GM18498 (cell line): ENCODE data around the gene ADAMTS17.

Source experiments
- ATAC-seq: cut with Tn5 transposase; IDR thresholded peaks from one replicate; pipeline ENCODE4 v1.9.1; 2021; ENCODE audit warnings: mild to moderate bottlenecking, moderate library complexity; ENCODE audit not compliant: unreplicated experiment

ADAMTS17 gene

DNA sequence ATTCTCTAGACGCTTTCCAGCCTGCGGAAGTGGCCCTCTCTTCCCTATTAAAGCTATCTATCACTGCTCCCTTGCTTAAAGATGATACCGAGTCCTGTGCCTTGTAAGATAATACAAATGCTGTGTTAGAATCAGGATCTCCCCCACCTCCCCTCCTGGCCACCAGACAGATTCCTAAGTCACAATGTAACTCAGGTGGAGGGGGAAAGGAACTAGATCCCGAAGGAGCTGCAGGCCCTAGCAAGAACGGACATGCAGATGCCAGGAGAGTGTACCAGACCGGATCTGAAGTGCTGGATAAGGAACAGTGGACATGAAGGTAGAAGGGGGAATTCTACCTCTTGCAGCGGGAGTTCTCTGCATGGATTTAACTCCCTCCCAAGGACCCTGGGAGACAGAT, 377.8 kb downstream of the ADAMTS17 start:
- ATAC-seq, result no peak

DNA sequence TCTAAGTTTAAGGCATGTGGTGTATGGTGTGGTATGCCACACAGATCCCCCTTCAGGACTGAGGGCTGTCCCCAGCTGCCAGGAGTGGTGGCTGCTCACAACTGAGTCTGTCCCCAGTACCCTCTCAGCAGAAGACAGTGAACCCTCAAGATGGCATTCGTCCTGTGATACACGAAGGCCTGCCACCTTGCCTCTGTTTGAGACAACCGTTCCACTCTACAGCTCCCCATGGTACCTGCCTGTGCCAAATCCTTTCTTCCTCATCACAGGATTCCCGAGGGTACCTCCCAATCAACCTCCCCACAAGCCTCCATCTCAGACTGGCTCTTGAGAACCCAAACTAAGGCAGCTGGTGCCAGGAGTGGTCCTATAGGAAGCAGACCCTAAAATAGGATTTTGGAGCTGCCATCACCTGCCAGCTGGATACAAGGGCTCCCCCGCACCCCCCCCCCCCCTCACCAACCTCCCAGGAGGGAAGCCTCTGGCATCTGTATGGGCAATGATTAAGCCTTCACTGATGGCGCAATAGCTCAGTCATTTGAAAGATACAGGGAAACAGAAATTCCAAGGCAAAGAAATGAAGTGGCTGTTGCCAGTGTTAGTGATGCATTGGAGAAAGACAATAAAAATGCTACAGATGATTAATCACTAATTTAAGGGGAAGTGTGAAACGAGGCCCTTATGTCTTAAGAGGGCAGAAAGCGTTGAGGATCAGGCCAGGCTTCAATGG, 378.5 kb downstream of the ADAMTS17 start:
- no peak for ATAC-seq

DNA sequence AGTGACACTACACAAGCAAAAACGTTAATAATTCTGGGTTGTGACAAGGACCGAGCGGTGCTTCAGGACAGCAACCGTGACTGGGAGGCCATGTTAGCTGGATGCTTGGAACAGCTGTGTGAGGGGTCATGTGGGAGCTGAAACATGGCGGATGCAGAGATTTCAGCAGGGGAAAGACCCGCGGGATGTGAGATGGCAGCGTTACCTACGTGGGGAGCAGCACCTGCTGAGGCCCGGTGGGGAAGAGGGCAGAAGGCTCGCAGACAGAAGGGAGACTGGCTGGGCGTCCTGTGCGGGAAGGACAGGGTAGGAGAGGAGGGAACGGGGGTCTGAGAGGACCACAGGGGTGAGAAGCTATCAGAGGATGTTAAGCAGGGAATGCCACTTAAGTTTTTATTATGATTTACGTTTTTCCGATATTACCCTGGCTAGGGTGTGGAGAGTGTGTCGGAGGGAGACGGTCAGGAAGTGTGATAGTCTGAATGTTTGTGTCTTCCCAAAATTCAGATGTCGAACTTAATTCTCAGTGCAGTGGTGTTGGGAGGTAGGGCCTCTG, 379.7 kb downstream of the ADAMTS17 start:
- ATAC-seq, result no peak

DNA sequence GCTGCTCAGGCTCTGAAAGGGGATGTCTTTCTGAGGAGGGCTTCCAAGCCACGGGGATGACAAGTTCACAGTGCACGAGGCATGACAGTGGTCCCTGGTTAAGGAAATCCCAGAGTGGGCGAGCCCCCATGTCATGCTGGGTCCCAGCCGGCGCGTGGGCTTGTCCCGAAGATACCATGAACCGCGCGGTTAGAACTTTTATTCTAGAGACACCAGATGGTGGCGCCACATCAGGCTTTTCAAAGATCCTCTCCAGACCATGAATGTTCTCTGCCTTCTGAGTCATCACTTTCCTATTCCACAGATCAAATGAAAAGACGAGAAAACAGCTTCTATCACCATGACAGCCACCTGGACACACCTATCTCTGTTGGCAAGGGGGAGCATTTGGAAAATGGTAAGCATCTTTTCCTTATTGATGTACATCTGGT, 380.7 kb downstream of the ADAMTS17 start:
- ATAC-seq, result no peak

DNA sequence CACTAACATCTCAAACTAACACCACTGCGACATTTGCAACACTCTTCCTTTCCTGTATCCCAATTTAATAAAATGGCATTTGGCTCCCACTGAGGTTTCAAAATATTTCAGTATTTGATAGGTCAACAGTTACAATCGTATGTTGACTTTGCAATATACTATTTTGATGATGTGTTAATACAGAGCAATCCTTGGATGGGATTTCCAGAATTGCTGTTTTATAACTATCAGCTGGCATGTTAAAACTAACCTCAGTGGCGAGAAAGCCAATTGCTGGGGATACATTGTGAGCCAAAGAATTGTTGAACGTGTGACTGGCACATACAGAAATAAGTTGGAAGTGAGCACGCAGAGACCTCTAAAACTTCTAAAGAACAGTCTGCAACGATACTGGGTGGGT, 382.4 kb downstream of the ADAMTS17 start:
- no peak for ATAC-seq

DNA sequence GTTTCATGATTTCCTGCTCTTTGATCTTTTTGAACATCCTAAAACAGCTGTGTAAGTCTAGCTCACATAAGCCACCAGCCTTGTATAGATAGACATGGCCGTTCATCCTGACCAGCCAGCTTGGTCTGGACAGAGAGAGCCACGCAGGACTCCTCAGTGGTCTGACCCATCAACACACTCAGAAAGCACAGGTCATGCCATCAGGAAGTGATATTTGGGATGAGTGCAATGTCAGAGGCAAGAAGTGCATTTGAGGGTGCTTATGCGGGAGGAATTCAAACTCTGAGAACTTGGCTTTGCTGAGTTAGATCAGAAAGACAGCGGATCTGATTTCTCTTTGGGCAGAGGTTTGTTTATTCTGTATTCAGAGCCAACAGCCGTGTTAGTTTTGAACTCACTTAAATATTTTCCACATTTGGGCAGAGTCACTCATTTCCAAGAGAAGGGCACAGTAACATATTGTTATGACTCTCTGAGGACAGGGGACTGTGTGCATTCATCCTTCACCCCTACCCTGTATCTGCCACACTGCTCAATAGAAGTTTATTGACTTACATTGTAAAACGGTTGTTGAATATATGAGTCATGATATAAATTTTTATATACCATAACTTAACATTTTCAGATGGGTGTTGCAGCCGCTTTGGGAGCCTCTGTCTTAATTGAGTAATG, 383.2 kb downstream of the ADAMTS17 start:
- no peak for ATAC-seq

DNA sequence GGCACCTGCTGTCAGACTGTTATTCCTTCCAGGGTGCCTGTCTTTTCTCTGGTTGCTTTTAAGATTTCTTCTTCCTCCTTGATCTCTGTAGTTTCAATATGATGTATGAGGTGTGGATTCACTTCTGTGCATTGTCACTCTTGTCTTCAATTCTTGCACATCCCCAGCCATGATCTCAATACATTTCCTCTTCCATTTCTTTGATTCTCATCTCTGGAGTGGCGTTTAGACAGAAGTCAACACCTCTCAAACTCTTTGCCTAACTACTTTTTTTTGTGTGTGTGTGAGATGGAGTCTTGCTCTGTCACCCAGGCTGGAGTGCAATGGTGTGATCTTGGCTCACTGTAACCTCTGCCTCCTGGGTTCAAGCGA, 384.1 kb downstream of the ADAMTS17 start:
- no peak for ATAC-seq

DNA sequence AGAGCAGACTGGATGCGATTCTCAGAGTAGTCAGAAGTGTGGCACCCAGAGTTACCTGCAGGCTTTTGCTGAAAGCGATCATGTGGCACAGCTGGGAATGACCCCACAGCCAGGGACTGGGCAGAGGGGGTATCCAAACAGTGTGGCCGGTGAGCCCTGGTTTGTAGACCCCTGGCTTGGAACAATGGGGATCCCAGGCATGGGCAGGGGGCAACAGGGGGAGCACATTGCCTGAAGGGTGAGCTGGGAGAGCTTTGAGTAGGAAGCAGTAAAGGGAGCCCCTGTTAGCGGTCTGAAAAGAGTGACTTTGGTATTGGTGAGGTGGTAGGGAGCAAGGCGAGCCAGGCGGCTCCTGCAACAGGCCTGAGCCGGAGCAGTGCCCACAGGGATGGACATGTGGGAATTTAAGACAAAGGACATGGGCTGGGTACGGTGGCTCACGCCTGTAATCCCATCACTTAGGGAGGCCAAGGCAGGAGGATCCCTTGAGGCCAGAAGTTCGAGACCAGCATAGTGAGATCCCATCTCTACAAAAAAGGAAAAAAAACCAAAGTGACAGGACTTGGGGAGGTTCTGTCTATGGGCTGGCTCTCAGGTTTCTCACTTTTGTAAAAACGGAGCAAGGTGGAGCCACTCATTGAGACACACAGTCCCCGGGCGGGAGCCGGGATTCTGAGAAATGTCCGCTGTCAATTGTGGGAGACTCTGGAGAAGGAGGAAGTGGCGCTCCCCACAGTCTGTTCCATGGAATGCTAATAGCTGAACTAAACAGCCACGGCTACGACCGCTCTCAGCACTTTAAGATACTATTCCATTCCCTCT, 384.7 kb downstream of the ADAMTS17 start:
- ATAC-seq, result no peak

DNA sequence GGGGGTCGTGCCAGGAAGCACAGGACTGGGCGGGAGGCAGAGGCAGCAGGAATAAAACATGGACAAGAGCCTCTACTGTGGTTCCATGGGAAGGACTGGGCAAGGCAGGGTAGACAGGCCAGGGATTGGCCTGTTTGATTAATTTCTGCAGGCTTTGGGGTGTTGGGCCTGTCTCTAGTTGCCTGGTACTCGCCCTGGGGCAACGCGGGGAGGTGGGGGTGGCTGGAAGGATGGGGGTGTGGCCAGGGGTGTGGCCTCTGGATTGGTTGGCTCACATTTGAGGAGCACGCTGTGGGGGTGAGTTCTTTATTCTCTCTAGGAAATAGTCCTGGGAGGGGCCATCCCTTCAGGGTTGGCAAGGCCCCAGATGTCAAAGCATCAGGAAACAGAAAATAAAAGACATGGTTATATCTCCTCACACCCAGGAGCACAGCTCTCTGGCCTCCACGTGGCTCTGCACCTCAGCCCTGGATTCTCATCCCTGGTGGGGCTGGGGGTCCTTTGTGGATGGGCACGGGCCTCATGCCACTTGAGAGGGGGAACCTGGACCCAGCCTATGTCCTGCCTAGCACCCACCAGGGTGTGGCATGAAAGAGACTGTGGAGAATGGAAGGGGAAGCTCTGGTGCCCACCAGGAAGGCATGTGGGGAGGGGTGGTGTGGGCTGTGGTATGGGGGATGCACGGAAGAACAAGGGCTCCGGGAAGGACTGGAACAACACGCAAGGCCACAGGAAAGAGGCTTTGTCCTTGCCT, 385.6 kb downstream of the ADAMTS17 start:
- ATAC-seq, result no peak

DNA sequence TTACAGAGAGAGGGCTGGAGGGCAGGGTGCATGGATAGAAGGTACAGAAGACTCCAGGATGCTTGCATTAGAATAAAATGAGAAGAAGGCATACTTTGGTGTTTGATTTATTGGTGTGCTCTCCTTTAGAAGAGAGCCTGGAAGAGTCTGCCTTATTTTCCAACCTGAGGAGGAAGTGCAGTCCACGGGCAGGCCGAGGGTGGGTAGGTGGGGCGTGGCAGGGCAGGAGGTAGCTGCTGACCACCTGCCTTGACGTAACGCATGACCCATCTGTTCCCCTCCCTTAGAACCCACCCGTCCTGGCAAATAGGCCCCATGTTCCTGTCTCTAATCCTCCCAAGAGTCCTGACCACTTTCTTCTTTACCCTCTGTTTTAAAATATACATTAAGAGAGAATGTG, 386.2 kb downstream of the ADAMTS17 start:
- ATAC-seq, result no peak

DNA sequence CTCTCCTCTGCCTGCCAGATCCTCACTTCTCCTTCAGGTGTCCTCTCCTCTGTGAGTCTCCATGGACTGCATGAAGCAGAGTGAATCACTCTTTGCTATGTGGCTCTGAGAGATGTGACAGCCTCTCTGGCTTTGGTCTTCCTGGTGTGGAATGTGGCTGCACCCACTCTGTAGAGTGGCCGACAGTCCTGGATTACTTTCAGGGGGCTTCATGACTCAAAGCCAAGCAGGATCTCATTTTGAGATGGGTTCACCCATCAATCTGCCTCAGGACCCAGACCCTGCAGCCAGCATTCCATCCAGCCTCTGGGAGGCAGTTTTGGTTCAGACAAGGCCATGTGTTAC, 386.6 kb downstream of the ADAMTS17 start:
- ATAC-seq, result no peak

DNA sequence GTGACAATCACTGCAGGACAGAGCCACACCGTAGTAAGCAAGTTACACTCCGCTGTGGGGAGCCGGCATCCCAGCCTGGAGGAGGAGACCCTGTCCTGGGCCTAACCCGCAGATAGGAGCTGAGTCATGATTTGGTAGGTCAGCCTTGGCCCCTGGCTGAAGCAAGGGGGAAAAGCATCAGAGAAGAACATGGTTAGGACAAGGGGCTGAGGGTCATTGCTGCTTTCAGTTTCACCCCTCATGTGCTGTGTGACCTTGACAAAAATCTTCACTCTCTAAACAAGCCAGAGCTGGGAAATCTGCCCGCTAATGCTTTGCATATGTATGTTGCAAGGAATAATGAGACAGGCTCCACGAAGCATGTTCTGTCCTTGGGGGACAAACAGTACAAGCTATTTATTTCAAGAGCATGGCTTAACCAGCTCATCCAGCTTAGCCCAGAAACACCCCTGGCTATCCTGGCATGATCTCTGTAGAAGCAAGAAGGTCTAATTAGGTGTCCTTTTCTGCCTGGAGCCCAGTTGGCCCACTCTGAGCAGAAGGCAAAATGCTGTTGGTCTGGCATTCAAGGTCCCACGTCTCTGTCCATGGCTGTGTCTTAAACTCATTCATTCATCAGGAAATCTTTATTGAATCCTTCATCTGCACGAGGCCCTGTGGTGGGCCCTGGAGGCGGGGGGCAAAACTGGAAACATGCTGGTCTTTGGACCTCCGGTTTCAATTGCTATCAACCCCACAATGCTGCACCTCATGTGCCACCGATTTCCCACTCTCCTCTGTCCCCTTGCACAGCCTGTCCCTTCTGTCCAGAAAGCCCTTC, 387.2 kb downstream of the ADAMTS17 start:
- ATAC-seq, result no peak

DNA sequence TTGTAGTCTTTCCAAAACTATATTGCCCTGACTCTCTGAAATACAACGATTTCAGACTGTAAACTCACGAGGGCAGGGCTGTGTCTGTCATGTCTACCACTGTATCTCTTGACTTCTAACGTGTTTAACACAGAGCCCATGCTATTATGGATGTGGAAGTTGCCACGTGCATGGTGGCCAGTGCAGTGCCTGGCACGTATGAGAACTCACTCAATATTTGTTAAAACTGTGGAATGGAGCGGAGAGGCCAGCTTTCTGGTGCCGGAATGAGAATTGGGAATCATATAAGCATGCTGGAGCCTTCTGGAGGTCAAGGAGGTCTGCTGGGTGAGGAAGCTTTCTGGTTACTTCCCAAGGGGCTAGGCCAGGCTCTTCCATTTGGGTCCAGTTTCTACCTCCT, 387.9 kb downstream of the ADAMTS17 start:
- no peak for ATAC-seq

DNA sequence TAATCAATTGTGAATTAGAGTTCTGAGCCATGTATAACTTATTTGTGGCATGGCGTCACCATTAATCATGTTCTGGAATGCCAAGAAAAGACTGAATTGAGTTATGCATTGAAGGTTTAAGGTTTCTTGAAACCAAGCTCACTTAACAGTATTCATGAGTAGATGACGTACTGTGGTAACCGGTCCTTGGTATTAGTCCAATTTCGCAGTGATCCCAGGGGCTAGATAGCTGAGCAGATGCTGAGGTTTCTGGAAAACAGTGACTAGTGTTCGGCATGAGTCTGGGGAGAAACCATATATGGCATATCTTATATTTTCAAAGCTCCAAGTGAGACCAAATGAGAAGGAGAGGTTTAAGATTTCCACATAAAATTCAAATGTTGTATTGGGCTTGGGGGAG, 390.3 kb downstream of the ADAMTS17 start:
- no peak for ATAC-seq

DNA sequence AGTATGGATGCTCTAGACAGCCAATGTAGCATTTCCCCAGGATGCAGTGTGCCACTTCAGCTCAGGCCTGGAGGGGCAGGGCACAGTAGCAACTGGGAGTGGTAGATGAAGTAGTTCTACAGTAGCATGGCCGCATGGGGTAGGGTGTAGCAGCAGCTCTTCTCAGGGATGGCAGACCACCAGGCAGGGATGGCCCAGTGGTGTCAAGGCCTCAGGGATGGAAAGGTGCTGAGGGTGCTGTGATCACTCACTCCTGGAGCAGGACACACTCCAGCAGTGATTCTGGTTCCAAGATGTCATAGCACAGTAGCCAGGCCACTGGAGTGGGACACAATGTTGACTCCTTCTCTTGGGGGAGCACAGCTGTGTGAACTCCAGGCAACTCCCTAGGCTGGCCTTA, 397.6 kb downstream of the ADAMTS17 start:
- ATAC-seq, result no peak

DNA sequence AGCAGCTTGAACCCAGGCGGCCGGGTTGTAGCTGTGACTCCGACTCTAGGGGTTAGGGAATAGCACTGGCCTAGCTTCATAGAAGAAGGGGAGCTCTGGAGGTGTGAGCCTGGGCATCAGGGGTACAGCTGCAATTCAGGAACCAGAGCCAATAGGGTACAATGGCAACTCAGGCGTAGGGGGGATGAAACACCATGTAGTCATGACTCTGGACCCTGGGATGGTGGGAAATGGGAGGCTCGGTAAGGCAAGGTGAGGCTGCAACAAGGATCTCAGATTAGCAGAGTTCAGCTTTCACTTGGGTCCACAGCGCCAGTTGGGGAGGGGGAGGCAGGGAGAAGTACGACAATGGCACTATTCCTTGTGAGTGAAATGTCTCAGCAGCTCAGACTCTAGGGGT, 398.3 kb downstream of the ADAMTS17 start:
- no peak for ATAC-seq

DNA sequence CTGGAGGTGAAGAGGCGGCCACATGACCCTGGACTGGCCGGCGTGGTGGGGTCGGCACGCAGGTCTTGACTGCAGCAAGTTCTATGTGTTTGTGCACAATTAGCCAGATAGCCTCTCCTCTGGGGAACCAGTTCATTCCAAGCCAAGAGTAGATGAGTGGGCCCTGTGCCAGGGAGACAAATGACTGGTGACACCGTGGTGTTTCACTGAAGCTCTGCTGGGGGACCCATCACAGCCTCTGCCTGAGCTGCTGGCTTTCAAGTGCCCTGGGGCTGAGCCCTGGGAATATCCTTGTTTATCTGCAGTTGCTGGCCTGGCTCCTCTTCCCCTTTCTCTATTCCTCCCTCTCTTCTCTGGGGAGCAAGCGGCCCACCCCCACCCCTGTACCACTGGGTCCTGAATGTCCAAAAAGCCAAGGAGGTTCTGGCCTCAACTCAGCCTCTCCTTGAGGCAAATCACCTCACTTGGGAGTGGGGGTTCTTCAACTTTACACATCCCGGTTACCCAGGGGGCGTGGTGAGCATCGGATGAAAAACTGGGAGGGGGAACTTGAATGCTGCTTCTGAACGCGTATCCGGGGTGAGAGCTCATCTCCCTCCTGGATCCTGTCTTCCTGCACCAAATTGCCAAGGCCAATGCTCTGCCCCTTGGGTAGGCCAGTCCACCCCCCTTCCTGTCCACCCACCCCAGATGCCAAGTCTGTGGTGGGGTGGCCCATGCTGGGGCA, 408.9 kb downstream of the ADAMTS17 start:
- no peak for ATAC-seq

DNA sequence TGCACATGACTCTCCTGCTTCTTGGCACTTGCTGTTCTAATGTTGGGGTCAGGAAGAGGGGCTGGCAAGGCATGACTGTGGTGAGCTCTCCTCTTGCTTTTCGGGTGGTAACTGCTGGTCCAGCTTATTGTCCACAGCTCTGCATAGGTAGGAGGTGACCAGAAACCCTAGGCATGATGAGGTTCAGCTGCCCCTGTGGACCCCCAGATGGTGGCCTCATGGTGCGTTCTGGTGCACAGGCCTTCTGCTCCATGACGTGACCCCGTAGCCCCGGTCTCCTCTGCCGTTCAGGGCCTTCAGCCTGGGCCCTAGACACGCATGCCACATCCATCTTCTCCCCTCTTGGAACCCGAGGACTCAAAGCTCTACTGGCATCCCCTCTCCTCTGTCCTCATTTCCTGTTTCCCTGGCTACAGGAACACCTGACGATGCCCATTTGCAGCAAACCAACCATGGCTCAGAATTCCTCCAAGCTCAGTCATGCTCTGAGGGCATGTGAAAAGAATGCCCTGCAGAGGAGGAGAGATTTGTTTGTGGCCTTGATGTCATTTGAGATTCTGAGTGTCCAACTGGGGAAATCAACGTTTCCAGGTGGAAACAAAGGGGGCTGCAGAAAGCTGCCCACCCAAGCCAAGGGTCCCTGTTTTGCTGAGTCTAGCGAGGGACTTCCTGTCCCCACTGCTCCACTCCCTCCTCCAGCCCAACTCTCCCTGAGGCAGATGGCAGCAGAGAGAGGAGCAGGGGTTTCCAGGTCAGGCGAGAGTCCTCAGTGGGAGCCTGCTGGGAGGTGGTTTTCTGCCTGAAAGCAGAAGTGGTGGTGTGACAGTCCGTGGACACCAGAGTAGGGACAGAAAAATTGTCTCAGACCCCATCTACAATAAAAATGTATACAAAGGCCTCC, 409.8 kb downstream of the ADAMTS17 start:
- no peak for ATAC-seq
